SH-SY5Y (cell line): ENCODE data around the gene RAB5IF.

Experiments
- GATA2 ChIP-seq: IDR thresholded peaks from 2 replicates; pipeline ENCODE4 v1.6.1; 2011; ENCODE audit warnings: mild to moderate bottlenecking, low read depth, low read length
- GATA3 ChIP-seq: IDR thresholded peaks from 2 replicates; pipeline ENCODE4 v1.6.1; 2011; ENCODE audit warnings: low read depth, mild to moderate bottlenecking, low read length, moderate library complexity

DNA sequence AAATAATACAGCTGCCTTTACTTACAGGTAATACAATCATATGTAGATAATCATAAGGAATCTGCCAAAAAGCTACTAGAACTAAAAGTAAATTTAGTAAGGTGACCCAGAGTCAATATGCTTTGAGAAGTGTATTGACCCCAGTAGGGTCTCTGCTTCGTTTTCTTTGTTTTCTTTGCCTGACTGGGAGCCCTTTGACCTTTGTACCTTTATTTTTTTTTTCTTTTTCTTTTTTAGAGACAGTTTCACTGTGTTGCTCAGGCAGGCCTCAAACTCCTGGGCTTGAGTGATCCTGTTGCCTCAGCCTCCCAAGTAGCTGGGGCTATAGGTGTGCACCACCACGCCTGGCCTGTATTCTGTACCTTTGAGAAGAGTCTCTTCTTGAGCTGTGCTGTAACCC, 17.9 kb downstream of the RAB5IF start:
- TF ChIP-seq GATA3: no peak
- TF ChIP-seq GATA2: no peak
